MM.1S (cell line): ENCODE results near the gene BTBD9.

Experiments used
- CTCF ChIP-seq: fragments of 300-600 bp; sonication (generic); IDR thresholded peaks from 2 replicates; pipeline ENCODE4 v1.5.1; 2016; ENCODE audit warnings: antibody characterized with exemption, low read length, mixed read lengths
- EZH2 ChIP-seq: fragments of 300-600 bp; sonication (generic); optimal IDR thresholded peaks from 2 replicates; pipeline ENCODE3; 2017; ENCODE audit warnings: low read depth, mild to moderate bottlenecking, antibody characterized with exemption, low read length, mixed read lengths
- EZH2phosphoT487 ChIP-seq: fragments of 300-600 bp; sonication (generic); IDR thresholded peaks from 2 replicates; pipeline ENCODE4 v1.6.1; 2018; ENCODE audit warnings: antibody characterized with exemption, low read length

DNA sequence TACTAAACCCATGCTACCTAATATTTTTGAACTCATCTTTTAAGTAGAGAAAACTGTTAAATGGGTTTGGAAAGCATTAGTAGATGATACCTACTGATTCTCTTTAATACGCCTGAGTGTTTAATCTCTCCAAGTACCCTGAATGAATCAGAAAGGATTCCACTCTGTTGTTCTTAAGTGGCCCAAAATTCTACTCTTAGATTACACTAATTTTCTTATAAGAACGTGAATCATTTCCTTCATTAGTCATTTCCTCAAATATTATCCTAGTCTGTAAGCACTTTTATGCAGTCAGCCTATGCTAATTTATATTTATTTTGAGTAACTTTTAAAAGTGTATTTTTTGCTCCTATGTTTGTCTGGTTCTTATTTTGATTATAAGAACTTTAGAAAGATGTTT, 380.0 kb downstream of the BTBD9 start:
- TF ChIP-seq CTCF: no peak
- TF ChIP-seq EZH2phosphoT487: no peak
- no peak for TF ChIP-seq EZH2
